ENCODE results near the gene EIF3F.

EIF3F gene

DNA sequence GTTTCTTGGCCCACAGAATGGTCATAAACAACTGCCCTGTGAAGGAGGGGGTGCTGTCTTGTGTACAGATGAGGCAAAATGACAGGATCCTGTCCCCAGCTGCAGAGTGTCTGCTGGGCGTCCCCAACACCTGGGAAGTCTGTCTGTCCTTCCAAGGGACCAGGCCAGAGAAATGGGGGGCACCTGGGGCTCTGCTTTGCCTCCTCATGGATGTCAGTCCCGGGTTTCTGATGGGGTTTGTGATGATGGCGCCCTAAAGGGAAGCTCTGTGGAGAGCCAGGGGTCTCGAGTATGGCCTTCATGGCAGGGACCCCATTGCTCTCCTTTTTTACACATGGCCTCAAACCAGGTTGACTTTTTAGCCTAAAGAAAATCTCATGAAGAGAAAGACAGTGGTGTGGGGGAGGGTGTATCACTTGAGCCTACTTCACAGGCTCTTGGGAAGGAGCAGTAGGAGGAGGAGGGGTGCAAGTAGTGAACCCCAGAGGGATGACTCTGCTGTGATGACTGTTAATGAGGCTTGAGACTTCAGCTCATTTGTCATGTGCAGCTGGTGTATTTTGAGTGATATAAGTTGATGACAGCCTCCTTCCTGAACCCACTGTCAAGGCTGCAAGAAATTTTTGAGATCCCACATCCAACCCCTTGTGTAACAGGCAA lies 53.3 kb downstream of the EIF3F start:
- no peak for DNase-seq

DNA sequence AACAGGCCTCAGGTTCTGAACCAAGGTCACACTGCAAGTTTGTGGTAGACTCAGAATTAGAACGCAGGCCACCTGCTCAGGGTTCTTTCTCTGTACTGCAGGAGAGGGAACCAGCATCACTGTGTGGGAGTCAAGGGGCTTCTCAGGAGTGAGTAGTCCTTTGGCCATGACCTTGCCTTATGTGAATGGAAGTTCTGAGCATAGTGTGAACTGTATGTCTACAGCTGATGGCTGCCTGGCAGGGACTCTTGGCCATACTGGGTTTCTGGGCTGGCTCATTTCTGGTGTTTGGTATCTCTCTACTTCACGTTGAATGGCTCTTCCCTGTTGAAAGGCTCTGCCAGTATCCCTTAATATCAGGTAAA lies 53.8 kb downstream of the EIF3F start:
- DNase-seq: no peak

DNA sequence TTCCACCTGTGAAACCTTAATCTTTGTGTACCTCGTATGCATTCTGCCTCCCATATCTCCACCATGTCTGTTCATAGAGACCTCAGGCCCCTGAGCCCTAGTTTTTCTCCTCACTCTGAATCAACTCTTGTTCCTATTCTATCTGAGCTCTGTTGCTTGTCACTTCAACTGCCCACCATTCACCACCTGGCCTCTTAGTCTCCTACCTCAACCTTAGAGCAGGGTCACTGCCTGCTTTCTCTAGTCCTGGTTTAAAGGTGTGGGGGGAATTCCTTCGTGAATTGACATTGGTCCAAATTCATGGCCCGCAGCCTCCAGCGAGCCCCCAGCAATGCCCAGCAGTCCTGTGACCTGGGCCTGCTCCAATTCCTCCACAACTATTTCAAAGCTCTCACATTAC lies 54.4 kb downstream of the EIF3F start:
- DNase-seq: no peak

DNA sequence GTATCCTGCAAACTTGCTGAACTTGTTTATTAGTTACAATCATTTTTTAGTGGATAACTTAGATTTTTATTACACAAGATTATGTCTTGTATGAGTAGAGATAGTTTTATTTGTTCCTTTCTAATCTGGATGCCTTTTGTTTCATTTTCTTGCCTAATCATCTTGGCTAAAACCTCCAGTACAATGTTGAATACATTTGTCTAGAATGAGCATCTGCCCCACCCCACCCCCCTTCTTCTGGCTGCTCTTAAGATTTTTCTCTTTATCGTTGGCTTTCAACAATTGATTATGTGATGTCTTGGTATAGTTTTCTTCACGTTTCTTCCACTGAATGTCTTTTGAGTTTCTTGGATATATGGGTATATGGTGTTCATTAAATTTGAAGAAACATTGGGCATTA lies 56.6 kb downstream of the EIF3F start:
- DNase-seq: no peak

GRCh38 chr11:8045839-8046238 lies 58.7 kb downstream of the EIF3F start:
- DNase-seq: no peak

DNA sequence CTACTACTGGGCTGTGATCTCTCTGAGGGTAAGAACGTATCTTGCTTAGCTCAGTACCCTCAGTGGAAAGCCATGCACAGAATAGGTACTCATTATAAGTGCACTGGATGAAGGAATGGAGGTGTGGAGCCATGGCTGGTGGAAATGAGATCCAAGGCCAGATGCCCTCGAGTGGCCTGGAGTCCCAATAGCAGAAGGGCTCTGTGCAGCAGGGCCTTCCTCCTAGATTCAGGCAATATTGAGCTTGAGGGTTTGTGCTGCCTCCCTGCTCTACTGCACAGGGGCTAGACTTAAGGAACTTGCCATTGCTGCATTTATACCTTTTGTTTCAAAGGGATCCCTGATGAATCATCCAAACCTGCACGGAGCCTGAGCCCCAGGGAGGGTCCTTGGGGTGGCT lies 60.2 kb downstream of the EIF3F start:
- no peak for DNase-seq

GRCh38 chr11:8049084-8049483 lies 61.9 kb downstream of the EIF3F start:
- DNase-seq: no peak
